Measurements from ENCODE around the gene ADGRG7.
"Not testable (repeated sequence)": the region's sequence is repeated elsewhere in the genome, so short reads cannot be mapped to it uniquely, and the experiment has no call there.

Gene ADGRG7

DNA sequence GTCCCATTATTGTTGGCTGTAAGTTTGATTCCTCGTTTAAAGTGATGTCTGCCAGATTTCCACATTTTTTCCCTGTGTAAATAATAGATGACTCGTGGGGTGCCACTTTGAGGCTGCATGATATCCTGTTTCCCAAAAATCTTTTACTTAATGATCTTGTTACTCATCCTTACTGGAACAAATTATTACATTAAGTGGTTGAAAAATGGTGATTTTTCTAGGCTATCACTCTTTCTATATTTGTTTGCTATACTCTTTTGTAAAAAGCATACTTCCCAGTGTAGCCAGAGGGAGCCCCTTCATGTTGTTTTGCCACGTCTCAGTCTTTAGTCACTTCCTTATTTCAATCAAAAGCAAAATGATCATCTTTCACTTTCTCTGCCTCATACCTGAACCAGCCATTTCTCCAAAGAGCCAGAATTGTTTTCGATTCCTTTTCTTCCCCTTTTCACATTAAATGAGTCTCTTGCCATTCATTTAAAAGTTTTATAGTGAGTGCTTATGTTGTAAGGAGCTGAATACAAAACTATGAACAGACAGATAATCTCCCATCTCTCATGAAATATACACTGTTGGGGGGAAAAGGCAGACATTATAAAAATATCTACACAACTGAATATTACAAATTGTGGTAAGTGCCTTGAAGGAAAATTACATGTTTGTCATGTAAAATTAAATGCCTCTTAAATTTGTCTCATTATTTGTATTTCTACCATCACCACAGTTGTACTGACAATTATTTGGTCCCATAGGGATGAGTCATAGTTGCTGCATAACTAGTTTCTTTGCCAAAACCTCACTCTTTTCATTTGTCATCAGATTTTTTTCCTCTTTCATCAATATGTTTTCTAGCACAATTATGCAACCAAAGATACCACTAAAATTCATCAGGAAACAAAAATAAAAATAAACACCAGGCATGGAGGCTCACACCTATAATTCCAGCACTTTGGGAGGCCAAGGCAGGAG is 41.5 kb downstream of the ADGRG7 start:
- peak in 1 of 2 donors; percentile 36 for DNase-seq

- DNase-seq = no peak
Measured at GRCh38 chr3:100653604-100654294, 44.3 kb downstream of the ADGRG7 start.

DNA sequence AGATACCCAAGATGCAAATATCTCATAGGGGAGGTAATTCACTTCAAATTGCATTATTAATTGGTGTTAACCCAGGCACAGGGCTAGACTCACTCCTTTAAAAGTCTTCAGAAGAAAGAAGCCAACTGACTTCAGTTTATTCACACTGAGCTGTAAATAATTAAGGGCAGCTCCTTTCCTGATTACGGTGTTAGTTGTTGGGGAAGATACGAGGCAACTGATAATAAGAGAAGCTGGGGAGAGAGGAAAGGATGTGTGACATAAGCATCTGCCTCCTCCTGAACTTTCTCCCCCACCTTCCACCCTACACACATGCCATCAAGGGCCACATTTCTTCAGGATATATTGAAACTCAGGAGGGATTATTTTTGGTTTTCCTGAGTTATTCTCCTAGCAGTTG is 47.5 kb downstream of the ADGRG7 start:
- DNase-seq = no peak

GRCh38 chr3:100661294-100661693 is 51.9 kb downstream of the ADGRG7 start:
- not testable (repeated sequence) for DNase-seq

DNA sequence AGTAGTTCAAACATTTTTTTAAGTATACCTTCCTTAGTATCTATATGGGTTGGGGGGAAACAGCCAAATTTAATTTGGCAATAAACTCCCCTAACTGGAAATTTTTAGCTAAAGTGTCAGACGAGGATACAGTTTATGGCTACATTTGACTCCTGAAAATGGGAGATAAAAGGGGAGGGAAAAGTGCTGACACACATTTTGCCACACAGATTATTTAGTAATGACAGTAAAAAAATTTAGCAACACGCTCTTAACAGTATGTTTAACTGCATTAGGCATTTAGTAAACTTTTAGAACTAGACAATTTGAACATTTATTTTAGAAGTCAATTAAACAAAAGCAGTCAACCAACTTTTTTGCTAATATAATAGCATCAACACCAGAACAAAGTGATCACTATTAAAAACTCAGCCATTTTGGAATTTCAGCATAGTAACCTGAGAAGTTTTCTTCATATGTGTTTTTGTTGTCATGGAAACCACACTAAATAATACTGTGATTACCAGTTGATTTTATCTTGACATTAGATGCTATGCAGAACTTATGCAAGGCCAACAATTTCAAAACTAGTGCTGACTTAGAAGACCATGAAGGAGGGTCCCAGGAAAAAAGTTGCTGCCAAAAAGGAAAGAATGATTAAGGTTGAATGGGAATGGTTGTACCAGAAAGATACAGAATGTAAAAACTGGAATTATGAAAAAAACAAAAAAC is 52.9 kb downstream of the ADGRG7 start:
- DNase-seq = no peak

DNA sequence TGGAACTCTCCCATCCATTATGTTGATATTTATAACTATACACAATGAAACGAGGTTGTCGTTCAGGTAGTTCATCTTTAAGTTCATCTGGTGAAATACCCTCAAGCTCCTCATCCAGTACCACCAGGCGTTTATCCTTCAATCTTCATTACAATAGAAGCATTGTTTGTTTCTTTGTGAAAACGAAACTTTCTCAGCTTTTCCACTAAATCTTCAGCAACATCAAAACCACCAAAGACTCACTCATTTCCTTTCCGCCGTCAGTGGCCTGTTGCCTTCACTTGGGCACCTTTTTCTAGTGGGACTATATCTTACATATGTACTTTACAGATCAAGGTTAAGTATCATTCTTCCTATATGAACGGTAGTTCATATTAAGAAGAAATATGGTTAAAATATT is 55.8 kb downstream of the ADGRG7 start:
- DNase-seq = no peak

DNA sequence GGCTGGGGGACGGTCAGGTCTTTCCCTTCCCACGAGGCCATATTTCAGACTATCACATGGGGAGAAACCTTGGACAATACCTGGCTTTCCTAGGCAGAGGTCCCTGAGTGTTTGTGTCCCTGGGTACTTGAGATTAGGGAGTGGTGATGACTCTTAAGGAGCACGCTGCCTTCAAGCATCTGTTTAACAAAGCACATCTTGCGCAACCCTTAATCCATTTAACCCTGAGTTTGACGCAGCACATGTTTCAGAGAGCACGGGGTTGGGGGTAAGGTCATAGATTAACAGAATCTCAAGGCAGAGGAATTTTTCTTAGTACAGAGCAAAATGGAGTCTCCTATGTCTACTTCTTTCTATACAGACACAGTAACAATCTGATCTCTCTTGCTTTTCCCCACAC is 57.3 kb downstream of the ADGRG7 start:
- not testable (repeated sequence) for DNase-seq

GRCh38 chr3:100667316-100667715 is 57.9 kb downstream of the ADGRG7 start:
- DNase-seq = not testable (repeated sequence)

GRCh38 chr3:100670995-100671394 is 61.6 kb downstream of the ADGRG7 start:
- not testable (repeated sequence) for DNase-seq

- no peak for DNase-seq
Measured at GRCh38 chr3:100681496-100681895, 72.1 kb downstream of the ADGRG7 start.

DNA sequence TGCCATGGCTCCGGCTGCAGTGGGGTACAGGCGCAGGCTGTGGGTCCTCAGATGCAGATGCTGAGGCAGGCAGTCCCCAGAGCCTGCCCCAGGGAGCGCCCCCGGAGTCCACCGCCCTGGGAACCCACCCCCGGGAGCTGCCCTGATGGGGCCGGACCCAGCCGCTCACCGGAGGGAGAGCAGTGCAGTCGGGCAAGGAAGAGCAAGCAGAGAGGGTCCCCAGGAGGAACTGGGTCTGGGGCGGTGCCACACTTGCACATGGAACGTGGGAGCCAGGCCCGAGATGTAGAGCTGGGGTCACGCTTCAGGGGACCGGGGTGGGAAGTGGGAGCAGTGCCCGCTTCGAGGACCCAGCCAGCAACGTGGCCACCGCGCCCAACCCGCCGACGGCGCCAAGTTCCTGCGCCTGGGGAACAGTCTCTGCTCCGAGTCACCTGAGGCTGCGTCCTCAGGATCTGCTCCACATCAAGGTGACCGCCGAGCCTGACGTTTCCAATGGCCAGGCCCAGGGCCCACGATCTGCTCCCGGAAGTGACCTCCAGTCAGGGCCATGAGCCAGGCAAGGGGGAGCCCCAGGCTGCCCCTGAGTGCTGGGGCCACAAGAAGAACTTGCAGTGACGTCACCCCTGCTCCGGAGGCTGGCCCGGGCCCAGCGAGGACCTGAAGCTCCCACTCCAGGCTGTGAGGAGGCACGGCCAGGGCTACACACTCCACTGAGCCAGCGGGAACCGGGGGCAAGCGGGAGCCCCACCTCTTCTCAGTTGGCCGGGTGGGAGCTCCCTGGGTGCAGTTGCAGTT is 72.9 kb downstream of the ADGRG7 start:
- DNase-seq = no peak

GRCh38 chr3:100682854-100683760 is 73.7 kb downstream of the ADGRG7 start:
- DNase-seq = no peak

GRCh38 chr3:100693225-100693624 is 83.8 kb downstream of the ADGRG7 start:
- DNase-seq = no peak

GRCh38 chr3:100695696-100696095 is 86.3 kb downstream of the ADGRG7 start:
- no peak for DNase-seq

- no peak for DNase-seq
Measured at GRCh38 chr3:100696161-100696560, 86.8 kb downstream of the ADGRG7 start.

- DNase-seq = no peak
Measured at GRCh38 chr3:100697172-100697571, 87.8 kb downstream of the ADGRG7 start.

DNA sequence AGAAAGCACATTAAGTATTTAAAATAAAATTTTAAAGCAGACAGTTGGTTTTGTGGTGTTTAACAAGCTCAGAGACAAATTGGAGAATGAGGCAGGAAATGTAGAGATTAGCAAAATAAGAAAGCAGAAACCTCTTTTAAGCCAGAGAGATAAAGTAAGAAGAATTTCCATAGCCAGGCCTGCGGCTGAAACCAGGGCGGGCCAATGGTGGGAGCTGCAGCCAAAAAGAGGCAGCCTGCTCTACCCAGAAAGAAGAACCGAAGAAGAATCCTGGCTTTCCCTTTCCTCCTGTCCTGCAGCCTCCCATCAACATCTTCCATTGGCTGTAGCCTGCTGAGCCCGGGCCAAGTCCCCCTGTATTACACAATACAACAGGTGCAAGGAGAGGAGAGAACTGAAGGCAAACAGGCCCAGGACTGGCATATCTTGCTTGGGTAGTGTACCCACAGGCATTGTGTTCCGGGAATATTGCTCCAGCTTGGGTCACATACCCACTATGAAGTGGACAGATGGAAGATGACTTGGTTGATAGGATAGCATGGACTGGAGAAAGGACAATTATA is 88.4 kb downstream of the ADGRG7 start:
- no peak for DNase-seq

DNA sequence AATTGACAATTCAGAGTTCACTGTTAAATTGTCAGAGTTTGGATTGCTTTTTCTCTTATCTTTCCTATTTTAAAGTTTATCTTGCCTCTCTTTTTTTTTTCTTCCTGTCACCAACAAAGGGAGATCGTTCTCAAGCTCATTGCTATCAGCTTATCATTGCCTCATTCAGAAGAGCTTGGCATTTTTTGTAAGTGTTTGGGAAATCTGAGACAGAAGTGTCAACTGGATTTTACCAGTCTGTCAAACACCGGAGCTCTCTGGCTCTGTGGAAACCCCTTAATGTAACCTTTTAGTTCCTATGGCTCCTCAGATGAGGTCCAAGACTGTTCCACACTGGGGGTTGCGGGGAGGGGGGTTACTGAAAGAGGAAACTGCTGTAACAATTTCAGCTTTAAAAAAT is 89.3 kb downstream of the ADGRG7 start:
- no peak for DNase-seq

GRCh38 chr3:100700708-100701107 is 91.3 kb downstream of the ADGRG7 start:
- DNase-seq = no peak

GRCh38 chr3:100702082-100702979 is 92.9 kb downstream of the ADGRG7 start:
- DNase-seq = no peak
